VCaP (cell line): ENCODE results near the gene GARIN5A.

ENCODE experiments used
- H3K27ac ChIP-seq: fragments of 450-650 bp; 2 replicates; pipeline ENCODE4 v1.5.1; 2017
- CTCF ChIP-seq: fragments of 450-650 bp; conservative IDR thresholded peaks from 2 replicates; pipeline ENCODE4 v1.5.1; 2017; ENCODE audit warnings: mild to moderate bottlenecking, moderate library complexity

Gene GARIN5A

GRCh38 chr19:50516964-50517703 is 40.5 kb upstream of the GARIN5A start:
- TF ChIP-seq CTCF = no peak
- no peak overlapping the region for H3K27ac ChIP-seq

- TF ChIP-seq CTCF = no peak
- H3K27ac ChIP-seq = no peak overlapping the region
Measured at GRCh38 chr19:50516456-50516855, 39.8 kb upstream of the GARIN5A start.

- no peak overlapping the region for H3K27ac ChIP-seq
- no peak for TF ChIP-seq CTCF
Measured at GRCh38 chr19:50515168-50515561, 38.5 kb upstream of the GARIN5A start.

- no peak for TF ChIP-seq CTCF
- H3K27ac ChIP-seq = no peak overlapping the region
Measured at GRCh38 chr19:50514346-50515167, 37.9 kb upstream of the GARIN5A start.

GRCh38 chr19:50513746-50514345 is 37.2 kb upstream of the GARIN5A start, which contains the start of gene ASPDH:
TSS of gene ASPDH (minus strand) at chr19:50513913. CDS start at chr19:50513823, 90 bp downstream.
- H3K27ac ChIP-seq = no peak within 1 kb of the TSS
- no peak for TF ChIP-seq CTCF

GRCh38 chr19:50512999-50513745 is 36.5 kb upstream of the GARIN5A start:
- TF ChIP-seq CTCF = no peak
- no peak overlapping the region for H3K27ac ChIP-seq
